Bronchial epithelial cell (primary cell): Measurements from ENCODE around the gene PECR. TPM values are rescaled to one million over a fixed set of nuclear protein-coding genes. Genes with fewer than 3 reads are reported as not detected.

Experiments
- DNase-seq: peaks from one replicate; pipeline ENCODE4 v3.0.0-alpha.2; 2010; ENCODE audit warnings: low read depth
- FAIRE-seq: peaks from 2 replicates; lab custom pipeline; 2011; peaks lifted over from hg19 to GRCh38; lab: Jason Lieb, UNC
- H3K27me3 ChIP-seq: 2 replicates; pipeline ENCODE4 v1.5.1; 2011; ENCODE audit warnings: low read length; ENCODE audit not compliant: control insufficient read depth, insufficient read depth
- H3K36me3 ChIP-seq: 2 replicates; pipeline ENCODE4 v1.5.1; 2011; ENCODE audit warnings: low read length; ENCODE audit not compliant: control insufficient read depth, insufficient read depth
- H3K4me3 ChIP-seq: 2 replicates; pipeline ENCODE4 v1.5.1; 2011; ENCODE audit warnings: mild to moderate bottlenecking, low read depth, low read length, control low read depth
- CTCF ChIP-seq: IDR thresholded peaks from 2 replicates; pipeline ENCODE4 v1.5.1; 2011; ENCODE audit warnings: mild to moderate bottlenecking, moderate library complexity, low read length, control low read depth, inconsistent platforms; ENCODE audit not compliant: insufficient read depth, severe bottlenecking
- total RNA-seq: library from RNA; depleted of rRNA; stranded (reverse); fragments of >200 nt; gene quantifications from 2 replicates; pipeline ENCODE4 v1.2.1, GENCODE V29; 2014

PECR gene
- total RNA-seq, 1 donor from 2014 or later, result 21.3 TPM

GRCh38 chr2:216008387-216008786 lies 73.2 kb downstream of the PECR start:
- TF ChIP-seq CTCF, result no peak
- FAIRE-seq (no peak), DNase-seq (no peak)
- Histone ChIP-seq H3K4me3 (no peak overlapping the region), H3K36me3 (no peaks in the 10 kb centered on the region), H3K27me3 (no peaks in the 10 kb centered on the region)

GRCh38 chr2:216006164-216006663 lies 75.4 kb downstream of the PECR start:
- no peaks in the 10 kb centered on the region for H3K27me3 ChIP-seq
- H3K36me3 ChIP-seq, result no peaks in the 10 kb centered on the region
- no peak for TF ChIP-seq CTCF
- FAIRE-seq, result no peak
- peak; percentile 93 for DNase-seq
- H3K4me3 ChIP-seq, result no peak overlapping the region

- Histone ChIP-seq H3K27me3 (no peaks in the 10 kb centered on the region), H3K4me3 (no peak overlapping the region), H3K36me3 (no peaks in the 10 kb centered on the region)
- DNase-seq, result no peak
- FAIRE-seq, result no peak
- no peak for TF ChIP-seq CTCF
Observed at GRCh38 chr2:216004697-216005283, 76.8 kb downstream of the PECR start.

- H3K36me3 ChIP-seq, result no peaks in the 10 kb centered on the region
- no peaks in the 10 kb centered on the region for H3K27me3 ChIP-seq
- no peak for TF ChIP-seq CTCF
- no peak overlapping the region for H3K4me3 ChIP-seq
- FAIRE-seq, result no peak
- no peak for DNase-seq
Observed at GRCh38 chr2:216003876-216004696, 77.5 kb downstream of the PECR start.

GRCh38 chr2:216002693-216003092 lies 78.9 kb downstream of the PECR start:
- Histone ChIP-seq H3K27me3 (no peaks in the 10 kb centered on the region), H3K4me3 (no peak overlapping the region), H3K36me3 (peaks cover 2% of the 10 kb centered on the region)
- DNase-seq (no peak), FAIRE-seq (no peak)
- TF ChIP-seq CTCF, result no peak
